ENCODE measurements around the gene ZBTB7C.

ZBTB7C gene

DNA sequence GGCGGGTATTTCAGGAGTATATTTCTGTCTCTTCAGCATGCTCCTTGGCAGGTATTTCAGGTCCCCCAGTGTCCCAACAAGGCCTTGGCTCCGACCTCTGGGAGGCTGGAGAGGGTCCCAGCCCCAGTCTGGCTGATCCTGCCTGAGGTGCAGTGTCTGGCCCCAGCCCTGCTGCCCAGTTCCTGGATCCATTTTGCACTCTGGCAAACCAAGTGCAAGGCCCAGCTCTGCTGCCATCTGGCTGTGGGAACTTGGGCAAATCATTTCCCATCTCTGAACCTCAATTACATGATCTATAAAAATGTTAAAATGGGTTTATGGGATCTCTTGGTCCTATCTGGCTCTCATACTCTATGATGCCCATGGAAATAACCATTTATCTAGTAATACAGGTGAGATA lies 63.6 kb downstream of the ZBTB7C start:
- Mint-ChIP-seq H3K36me3 (ENCODE audit: low read depth) (no peaks in the 10 kb centered on the region), H3K27me3 (ENCODE audit: low read depth) (peaks cover 4% of the 10 kb centered on the region), H3K4me3 (no peak overlapping the region), H3K4me1 (peaks cover 27% of the 10 kb centered on the region), H3K9me3 (no peaks in the 10 kb centered on the region), H3K27ac (peak overlapping the region in 1 of 3 experiments; percentile 11)
- TF ChIP-seq CTCF (IDR thresholded peaks at IDR 0.05; ENCODE audit: unreplicated experiment in 3 of 3) = no peak

DNA sequence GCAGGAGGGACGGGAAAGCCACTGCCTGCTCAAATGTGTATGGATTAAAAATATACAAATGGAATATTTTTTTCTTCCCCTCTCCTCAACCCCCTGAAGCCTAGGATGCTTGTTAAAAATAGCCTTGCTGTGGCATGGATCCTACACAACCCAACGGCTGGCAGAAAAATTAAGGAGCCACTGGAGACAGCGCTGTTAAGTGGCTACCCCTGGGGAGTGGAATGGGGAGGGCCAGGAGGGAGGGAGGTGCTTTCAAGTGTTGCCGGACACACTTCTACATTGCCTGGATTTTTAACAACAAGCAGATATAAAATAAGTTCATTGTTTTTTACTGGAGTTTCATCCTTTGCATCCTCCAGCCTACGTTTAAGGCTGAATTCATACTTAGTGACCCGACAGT lies 66.6 kb downstream of the ZBTB7C start:
- no peak for TF ChIP-seq CTCF (IDR thresholded peaks at IDR 0.05; ENCODE audit: unreplicated experiment in 3 of 3)
- Mint-ChIP-seq H3K9me3 (no peaks in the 10 kb centered on the region), H3K27me3 (ENCODE audit: low read depth) (peaks cover 4% of the 10 kb centered on the region), H3K27ac (peak overlapping the region in 2 of 3 experiments; percentile 47 to 81), H3K4me3 (no peak overlapping the region), H3K36me3 (ENCODE audit: low read depth) (no peaks in the 10 kb centered on the region), H3K4me1 (peaks cover 39% of the 10 kb centered on the region)

DNA sequence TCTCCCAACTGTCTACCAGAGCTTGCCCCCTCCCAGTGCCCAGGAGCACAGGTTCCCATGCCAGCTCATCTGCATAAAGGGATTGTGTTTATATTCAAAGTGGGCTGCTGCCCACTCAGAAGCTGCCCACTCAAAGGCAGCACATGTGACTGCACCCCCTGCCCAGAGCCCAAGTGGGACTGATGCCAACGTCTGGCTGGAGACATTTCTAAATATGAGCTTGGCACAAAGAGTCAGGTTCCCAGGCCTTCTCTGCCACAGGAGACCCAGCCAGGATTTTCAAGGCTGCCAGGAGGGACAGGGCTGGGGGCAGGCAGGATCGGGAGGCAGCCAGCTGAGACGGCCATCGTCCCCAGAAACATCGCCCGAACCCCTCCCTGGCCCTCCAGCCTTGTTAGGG lies 67.1 kb downstream of the ZBTB7C start:
- H3K27me3 Mint-ChIP-seq (ENCODE audit: low read depth) = peaks cover 4% of the 10 kb centered on the region
- H3K36me3 Mint-ChIP-seq (ENCODE audit: low read depth) = no peaks in the 10 kb centered on the region
- peaks cover 39% of the 10 kb centered on the region for H3K4me1 Mint-ChIP-seq
- TF ChIP-seq CTCF (IDR thresholded peaks at IDR 0.05; ENCODE audit: unreplicated experiment in 3 of 3) = no peak
- peak overlapping the region in 2 of 3 experiments; percentile 47 to 81 for H3K27ac Mint-ChIP-seq
- no peak overlapping the region for H3K4me3 Mint-ChIP-seq
- H3K9me3 Mint-ChIP-seq = no peaks in the 10 kb centered on the region

GRCh38 chr18:48340560-48340959 lies 68.6 kb downstream of the ZBTB7C start:
- peak in 2 of 3 experiments; percentile 23 to 26 for TF ChIP-seq CTCF (IDR thresholded peaks at IDR 0.05; ENCODE audit: unreplicated experiment in 3 of 3)
- no peaks in the 10 kb centered on the region for H3K9me3 Mint-ChIP-seq
- peak overlapping the region in 2 of 3 experiments; percentile 8 to 47 for H3K27ac Mint-ChIP-seq
- H3K4me1 Mint-ChIP-seq = peaks cover 47% of the 10 kb centered on the region
- H3K36me3 Mint-ChIP-seq (ENCODE audit: low read depth) = no peaks in the 10 kb centered on the region
- H3K4me3 Mint-ChIP-seq = no peak overlapping the region
- H3K27me3 Mint-ChIP-seq (ENCODE audit: low read depth) = no peaks in the 10 kb centered on the region

DNA sequence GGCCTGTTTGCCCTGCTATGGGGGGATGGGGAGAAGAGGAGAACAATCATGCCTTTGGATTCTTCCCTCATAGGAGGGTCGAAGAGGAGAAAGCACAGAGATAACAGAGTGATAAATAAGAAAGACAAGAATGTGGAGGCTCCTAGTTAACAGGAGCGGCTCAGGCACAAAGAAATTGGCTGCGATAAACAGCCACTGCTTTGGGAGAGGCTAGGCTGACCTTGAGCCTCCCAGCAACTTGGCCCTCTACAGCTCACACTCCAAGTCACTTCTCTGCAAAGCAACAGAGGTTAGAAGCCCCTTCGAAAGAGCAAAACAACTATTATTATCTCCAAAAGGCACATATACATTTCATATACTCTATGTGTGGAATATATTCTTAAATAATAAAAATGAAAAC lies 69.5 kb downstream of the ZBTB7C start:
- Mint-ChIP-seq H3K36me3 (ENCODE audit: low read depth) (no peaks in the 10 kb centered on the region), H3K4me1 (peaks cover 47% of the 10 kb centered on the region), H3K27ac (peak overlapping the region; percentile 8 to 47 (median 41)), H3K27me3 (ENCODE audit: low read depth) (no peaks in the 10 kb centered on the region), H3K9me3 (no peaks in the 10 kb centered on the region), H3K4me3 (no peak overlapping the region)
- TF ChIP-seq CTCF (IDR thresholded peaks at IDR 0.05; ENCODE audit: unreplicated experiment in 3 of 3) = no peak

- H3K27ac Mint-ChIP-seq = no peak overlapping the region
- H3K4me3 Mint-ChIP-seq = no peak overlapping the region
- no peaks in the 10 kb centered on the region for H3K9me3 Mint-ChIP-seq
- peaks cover 47% of the 10 kb centered on the region for H3K4me1 Mint-ChIP-seq
- H3K36me3 Mint-ChIP-seq (ENCODE audit: low read depth) = no peaks in the 10 kb centered on the region
- TF ChIP-seq CTCF (IDR thresholded peaks at IDR 0.05; ENCODE audit: unreplicated experiment in 3 of 3) = no peak
- H3K27me3 Mint-ChIP-seq (ENCODE audit: low read depth) = no peaks in the 10 kb centered on the region
Measured at GRCh38 chr18:48338915-48339314, 70.3 kb downstream of the ZBTB7C start.

All from nephron (organoid).